HG03520 (cell line): ENCODE measurements around the gene SCG5.

Source experiments
- ATAC-seq: cut with Tn5 transposase; IDR thresholded peaks from one replicate; pipeline ENCODE4 v1.9.1; 2021; ENCODE audit warnings: mild to moderate bottlenecking, moderate library complexity; ENCODE audit not compliant: unreplicated experiment

SCG5 gene

DNA sequence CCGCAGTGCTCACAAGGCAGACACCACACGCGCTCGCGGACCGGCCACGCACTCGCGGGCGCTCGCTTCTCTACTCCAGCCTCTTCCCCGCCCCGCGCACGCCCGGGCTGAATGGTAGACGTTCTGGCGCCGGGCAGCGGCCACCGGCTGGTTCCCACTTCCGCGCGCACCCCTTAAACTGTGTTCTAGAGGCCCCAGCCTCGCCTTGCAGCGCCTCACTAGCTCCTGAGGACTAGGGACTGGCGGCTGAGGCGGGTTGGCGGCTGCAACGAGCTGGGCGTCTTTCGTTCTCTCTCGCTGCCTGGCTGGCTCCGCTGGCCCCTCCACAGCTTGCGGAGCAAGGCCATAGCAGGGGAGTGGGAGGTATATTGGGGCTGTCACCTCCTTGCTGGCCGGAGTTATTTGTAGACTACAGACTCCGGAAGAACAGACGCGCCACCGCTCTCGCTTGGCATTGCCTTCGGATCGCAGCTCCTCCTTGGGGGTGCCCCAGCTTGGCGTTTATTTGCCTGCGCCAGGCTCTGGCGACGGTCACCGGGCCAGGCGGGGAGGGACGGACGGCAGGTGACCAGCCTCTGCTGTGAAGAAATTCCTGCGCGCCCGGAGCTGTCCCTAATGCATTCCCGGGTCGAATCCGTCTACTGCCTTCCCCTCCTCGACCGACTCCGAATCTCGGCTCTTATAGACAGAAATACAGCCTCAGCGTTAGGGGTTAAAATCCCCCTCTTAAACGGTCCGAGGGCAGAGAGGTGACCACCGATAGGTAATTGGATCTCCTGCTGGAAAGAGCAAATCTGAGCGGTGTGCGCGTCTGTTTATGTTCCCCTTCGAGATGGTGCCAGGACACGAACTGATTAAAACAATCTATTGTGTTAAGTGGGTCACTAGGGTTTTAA is 77.6 kb downstream of the SCG5 start:
- ATAC-seq = no peak

DNA sequence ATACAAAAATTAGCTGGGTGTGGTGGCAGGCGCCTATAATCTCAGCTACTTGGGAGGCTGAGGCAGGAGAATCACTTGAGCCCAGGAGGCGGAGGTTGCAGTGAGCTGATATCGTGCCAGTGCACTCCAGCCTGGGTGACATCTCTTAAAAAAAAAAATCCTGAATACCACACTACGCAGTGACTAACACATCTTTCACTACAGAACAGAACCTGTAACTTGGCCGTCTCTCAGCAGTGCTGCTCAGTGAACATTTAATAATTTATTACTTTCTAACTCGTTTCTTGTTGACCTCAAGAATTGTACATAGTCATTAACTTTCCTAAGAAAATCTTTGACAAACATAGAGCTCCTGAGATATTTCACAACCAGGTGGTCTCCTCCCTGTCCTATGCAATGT is 80.1 kb downstream of the SCG5 start:
- ATAC-seq = no peak

DNA sequence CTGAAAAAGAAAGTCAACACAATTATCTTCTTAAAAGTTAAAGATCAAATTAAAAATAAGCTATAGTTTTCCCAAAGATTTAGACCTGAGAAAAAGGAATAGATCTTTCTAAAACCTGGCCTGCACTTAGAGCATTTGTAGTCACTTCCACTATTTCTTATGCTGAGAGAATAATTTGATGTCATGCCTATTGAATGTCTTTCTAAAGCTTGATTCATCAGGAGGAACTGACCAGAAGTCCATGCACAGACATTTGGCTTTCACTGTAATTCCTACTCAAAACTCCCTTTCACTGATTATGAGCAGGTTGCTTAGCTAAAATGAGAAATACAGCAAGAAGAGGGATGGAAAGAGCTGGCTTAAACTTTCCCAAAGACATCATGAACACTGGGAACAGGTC is 80.6 kb downstream of the SCG5 start:
- no peak for ATAC-seq

DNA sequence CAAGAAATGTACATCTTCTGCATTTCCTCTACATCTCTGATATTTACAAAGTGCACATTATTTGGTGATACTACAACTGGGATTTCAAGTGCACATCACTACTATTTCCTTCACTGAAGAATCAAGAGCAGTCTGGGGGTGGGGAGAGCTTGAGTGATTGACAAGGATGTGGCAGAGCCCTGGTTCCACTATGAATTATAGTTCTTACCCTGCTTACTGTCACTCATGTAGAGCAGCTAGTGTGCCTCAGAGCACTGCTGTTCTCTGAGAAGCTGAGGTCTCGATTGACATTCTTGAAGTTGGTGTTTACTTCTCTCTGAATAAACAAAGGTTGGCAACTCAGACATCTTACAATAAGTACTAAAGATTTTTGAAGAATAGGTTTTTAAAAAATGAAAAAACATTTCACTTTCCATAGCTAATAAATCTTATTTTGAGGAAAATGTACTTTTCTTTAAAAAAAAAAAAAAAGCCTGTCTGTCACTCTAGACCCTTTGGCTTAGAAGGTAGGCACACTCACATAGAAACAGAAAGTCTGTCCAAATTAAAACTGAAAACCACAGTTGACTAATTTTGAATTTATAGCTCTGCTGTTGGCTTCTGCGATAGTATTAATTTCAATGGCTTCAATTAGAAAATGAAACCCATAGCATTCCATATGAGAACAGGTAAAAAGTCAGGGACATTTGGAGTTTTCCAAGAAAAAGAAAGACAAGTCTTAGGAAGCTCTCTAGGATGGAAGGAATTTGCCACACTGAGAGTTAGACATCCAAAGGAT is 81.8 kb downstream of the SCG5 start:
- ATAC-seq = peak; percentile 84

DNA sequence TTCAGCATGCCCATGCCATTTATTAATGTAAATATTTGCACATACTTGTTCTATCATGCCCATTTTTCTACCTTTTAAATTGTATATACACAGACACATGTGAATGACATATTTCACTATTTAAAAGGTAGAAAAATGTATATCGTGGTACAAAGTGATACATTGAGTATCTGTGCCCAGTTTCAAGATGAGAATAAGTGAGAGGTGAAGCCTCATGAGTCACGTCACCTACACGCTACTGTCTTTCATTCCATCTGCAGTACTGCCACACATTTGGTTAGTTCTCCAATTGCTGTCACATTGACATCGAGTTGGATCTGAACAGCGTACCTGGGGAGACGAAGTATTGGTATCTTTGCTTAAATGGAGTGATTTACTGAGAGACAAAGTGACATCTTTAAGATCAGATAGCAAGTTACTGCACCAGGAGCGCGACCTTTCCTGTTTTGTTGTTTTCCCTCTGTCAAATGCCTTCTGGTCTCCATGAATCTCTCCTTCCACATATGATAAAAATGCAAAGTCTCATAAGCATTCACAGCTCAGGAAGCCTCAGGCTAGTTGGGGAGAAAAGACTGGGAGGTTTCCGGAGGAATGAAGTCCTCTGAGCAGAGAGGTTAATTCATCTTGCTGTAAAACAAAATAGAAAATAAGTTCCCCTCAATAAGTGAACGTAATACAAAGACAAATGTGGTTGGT is 88.3 kb downstream of the SCG5 start:
- no peak for ATAC-seq

DNA sequence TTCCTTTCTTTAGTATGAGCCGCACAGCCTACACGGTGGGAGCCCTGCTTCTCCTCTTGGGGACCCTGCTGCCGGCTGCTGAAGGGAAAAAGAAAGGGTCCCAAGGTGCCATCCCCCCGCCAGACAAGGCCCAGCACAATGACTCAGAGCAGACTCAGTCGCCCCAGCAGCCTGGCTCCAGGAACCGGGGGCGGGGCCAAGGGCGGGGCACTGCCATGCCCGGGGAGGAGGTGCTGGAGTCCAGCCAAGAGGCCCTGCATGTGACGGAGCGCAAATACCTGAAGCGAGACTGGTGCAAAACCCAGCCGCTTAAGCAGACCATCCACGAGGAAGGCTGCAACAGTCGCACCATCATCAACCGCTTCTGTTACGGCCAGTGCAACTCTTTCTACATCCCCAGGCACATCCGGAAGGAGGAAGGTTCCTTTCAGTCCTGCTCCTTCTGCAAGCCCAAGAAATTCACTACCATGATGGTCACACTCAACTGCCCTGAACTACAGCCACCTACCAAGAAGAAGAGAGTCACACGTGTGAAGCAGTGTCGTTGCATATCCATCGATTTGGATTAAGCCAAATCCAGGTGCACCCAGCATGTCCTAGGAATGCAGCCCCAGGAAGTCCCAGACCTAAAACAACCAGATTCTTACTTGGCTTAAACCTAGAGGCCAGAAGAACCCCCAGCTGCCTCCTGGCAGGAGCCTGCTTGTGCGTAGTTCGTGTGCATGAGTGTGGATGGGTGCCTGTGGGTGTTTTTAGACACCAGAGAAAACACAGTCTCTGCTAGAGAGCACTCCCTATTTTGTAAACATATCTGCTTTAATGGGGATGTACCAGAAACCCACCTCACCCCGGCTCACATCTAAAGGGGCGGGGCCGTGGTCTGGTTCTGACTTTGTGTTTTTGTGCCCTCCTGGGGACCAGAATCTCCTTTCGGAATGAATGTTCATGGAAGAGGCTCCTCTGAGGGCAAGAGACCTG is 89.5 kb downstream of the SCG5 start:
- ATAC-seq = no peak

DNA sequence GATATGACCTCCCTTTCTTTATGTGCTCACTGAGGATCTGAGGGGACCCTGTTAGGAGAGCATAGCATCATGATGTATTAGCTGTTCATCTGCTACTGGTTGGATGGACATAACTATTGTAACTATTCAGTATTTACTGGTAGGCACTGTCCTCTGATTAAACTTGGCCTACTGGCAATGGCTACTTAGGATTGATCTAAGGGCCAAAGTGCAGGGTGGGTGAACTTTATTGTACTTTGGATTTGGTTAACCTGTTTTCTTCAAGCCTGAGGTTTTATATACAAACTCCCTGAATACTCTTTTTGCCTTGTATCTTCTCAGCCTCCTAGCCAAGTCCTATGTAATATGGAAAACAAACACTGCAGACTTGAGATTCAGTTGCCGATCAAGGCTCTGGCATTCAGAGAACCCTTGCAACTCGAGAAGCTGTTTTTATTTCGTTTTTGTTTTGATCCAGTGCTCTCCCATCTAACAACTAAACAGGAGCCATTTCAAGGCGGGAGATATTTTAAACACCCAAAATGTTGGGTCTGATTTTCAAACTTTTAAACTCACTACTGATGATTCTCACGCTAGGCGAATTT is 91.2 kb downstream of the SCG5 start:
- ATAC-seq = no peak

DNA sequence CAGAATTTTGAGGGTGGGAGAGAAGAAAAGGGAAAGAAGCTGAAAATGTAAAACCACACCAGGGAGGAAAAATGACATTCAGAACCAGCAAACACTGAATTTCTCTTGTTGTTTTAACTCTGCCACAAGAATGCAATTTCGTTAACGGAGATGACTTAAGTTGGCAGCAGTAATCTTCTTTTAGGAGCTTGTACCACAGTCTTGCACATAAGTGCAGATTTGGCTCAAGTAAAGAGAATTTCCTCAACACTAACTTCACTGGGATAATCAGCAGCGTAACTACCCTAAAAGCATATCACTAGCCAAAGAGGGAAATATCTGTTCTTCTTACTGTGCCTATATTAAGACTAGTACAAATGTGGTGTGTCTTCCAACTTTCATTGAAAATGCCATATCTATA is 91.8 kb downstream of the SCG5 start:
- no peak for ATAC-seq

DNA sequence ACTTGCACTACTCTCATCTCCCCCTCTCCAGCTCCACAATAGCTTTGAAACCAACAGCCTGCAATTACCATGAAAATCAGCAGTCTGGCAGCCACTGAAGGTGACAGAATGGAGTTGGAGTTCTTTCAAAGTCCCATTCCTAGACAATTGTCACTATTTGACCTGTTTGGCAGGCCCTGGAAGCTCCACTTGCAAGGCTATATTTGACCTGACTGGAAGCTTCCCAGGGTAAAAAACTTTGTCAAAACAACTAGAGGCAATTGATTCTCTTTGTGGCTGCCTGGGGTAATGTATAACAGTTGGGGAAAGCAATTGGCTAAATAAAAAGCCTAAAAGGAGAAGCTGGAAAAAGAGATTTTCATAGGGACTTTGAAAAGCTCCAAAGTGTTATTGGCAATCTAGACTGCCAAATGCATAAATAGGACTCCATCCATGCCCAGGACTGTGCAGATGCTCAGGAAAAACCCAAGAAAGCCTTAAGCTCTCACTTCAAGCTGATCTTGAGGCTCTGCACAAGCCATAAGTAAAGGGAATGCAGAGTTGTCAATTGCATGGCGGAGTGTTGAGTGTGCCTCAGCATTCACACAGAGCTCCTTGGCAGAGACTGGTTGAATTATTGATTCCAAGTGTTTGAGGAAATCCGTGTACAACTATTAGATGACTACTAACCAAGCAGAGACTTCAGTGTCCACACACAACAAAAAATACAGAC is 94.6 kb downstream of the SCG5 start:
- no peak for ATAC-seq

DNA sequence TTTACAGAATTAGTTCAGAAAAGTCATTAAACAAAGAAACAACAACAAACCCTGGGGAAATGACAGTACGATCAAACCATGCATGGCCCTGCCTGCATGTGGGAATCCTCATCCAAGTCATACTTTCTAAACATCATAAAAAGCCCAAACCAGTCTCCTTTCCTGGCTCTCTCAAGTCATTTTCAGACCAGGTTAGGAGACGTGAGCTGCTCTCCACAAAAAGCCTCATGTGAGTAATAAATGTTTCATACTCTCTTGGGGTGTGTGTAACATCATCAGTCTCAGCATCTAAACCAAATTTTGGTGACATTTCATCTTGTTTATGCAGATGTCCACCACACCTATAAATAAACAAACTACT is 95.2 kb downstream of the SCG5 start:
- ATAC-seq = no peak

DNA sequence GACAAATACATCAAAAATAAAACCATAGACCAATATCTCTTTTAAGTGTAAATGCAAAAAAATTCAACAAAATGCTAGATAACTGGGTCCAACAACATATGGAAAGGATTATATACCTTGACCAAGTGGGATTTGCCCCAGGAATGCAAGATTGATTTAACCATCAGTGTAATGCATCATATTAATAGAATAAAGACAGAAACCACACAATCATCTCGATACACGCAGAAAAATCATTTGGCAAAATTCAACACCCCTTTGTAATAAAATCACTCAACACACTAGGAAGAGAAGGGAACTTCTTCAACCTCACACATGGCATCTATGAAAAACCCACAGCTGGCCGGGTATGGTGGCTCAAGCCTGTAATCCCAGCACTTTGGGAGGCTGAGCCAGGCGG is 95.8 kb downstream of the SCG5 start:
- ATAC-seq = no peak

DNA sequence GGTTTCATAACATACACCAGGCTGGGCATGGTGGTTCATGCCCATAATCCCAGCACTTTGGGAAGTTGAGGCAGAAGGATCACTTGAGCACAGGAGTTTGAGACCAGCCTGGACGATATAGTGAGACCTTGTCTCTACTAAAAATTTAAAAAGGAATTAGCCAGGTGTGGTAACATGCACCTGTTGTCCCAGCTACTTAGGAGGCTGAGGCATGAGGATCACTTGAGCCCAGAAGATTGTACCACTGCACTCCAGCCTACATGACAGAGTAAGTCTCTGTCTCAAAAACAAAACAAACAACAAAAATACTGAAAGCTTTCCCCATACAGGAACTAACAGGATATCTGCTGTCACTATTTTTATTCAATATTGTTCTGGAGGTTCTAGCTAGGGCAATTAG is 97.2 kb downstream of the SCG5 start:
- ATAC-seq = no peak

DNA sequence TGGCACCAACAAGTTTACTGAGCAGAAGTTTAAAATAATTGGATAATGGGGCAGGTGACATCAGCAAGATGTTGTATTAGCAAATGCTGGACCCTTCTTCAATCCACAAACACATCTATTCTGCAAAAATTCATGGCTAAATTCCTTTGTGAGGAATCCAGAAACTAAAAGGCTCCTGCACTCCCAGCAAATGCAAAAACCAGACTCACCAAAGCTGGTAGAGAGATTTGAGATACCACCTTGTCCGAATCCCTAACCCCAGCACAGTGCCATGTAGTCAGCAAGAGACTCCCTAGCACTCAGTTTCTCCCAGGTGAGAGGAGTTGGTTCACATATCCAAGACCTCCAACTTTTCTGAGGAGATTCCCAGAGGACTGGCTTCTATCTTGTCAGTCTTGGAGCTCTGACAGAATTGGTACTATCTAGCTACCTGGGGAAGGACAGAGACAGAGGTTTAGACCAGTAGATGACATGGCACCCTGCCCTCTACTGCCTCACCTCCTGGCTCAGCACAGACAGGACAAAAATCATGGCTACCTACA is 98.1 kb downstream of the SCG5 start:
- ATAC-seq = no peak

DNA sequence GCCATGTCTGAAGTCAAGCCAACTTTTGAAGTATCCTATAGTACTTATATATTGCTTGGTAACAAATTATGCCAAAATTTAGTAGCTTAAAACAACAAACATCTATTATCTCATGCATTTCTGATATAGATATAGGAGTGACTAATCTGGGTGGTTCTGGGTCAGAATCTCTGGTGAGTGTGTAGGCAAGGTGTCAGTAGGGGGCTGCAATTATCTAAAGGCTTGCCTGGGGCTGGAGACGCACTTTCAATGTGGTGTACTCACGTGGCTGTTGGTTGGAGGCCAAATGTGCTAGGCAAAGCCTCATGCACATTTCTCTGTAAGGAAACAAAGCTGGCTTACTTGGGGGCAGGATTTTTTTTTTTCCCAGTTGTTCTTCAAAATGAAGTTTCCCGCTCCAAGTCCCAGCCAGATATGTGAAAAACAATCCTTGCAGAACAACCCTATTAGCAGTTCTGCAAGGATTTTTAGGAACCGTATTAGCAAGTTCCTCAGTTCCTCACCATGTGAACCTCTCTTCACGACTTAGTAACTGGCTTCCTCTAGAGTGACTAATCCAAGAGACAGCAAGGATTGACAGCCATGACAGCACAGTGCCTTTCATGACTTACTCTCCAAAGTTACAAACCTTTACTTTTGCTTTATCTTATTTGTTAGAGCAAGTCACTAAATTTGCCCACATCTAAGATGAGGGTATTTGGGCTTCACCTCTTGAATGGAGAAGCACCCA is 102.1 kb downstream of the SCG5 start:
- no peak for ATAC-seq

DNA sequence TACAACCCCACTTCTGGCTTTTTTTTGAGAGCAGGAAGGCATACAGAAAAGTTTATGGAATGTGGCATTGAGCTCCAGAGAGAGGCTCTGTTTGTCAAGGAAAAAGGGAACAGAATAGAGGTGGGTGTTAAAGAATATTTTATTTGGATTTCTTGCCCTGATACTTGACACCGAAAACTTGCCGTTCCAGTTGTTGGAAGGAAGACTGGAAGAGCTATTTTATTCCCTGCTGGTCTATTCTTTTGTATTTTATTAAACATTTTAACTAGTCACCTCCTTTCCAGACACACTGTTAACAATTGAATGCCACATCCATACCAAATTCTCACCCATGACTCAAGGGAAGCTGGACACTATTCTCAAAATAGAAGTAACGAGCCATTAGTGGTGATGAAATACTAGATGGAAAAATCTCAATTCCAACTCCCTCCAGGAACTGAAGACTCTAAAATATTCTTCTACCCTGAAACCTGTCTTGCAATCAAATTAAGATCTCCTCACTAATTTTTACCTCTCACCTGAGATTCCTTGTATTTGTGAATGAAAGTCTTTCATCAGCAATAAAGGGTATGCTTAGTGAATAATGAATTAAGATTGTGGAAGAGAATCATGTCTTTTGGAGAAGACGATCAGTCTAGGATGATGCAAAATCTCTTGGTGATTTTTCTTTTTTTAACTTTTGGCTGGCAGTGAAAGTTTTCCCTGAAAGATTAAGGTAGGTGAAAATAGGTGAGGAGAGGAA is 104.8 kb downstream of the SCG5 start:
- ATAC-seq = no peak
